ENCODE measurements around the gene USP49.

Gene USP49

GRCh38 chr6:41929924-41930323 lies 34.7 kb upstream of the USP49 start:
- no peak for DNase-seq (ENCODE audit: low spot score)

GRCh38 chr6:41927253-41927652 lies 32.1 kb upstream of the USP49 start:
- DNase-seq (ENCODE audit: low spot score) = no peak

- no peak for DNase-seq (ENCODE audit: low spot score)
Observed at GRCh38 chr6:41922154-41922553, 27.0 kb upstream of the USP49 start.

- DNase-seq (ENCODE audit: low spot score) = peak; percentile 72
Observed at GRCh38 chr6:41921712-41921998, 26.5 kb upstream of the USP49 start.

- DNase-seq (ENCODE audit: low spot score) = peak; percentile 95
Observed at GRCh38 chr6:41920921-41921711, 25.9 kb upstream of the USP49 start, which contains the start of the genes BYSL and MED20. TSS of gene BYSL (plus strand) at chr6:41921499. CDS start at chr6:41921563, 64 bp downstream. TSS of gene MED20 (minus strand) at chr6:41921139. CDS start at chr6:41921018, 121 bp downstream.

- DNase-seq (ENCODE audit: low spot score) = no peak
Observed at GRCh38 chr6:41917528-41917927, 22.4 kb upstream of the USP49 start.

- no peak for DNase-seq (ENCODE audit: low spot score)
Observed at GRCh38 chr6:41914869-41915530, 19.8 kb upstream of the USP49 start.

- no peak for DNase-seq (ENCODE audit: low spot score)
Observed at GRCh38 chr6:41914343-41914742, 19.2 kb upstream of the USP49 start.

GRCh38 chr6:41909727-41910126 lies 14.6 kb upstream of the USP49 start:
- DNase-seq (ENCODE audit: low spot score) = no peak

GRCh38 chr6:41901882-41902519 lies 6.8 kb upstream of the USP49 start:
- DNase-seq (ENCODE audit: low spot score) = no peak

- no peak for DNase-seq (ENCODE audit: low spot score)
Observed at GRCh38 chr6:41900861-41901260, 5.7 kb upstream of the USP49 start.

GRCh38 chr6:41896281-41896680 lies 1.1 kb upstream of the USP49 start:
- no peak for DNase-seq (ENCODE audit: low spot score)

GRCh38 chr6:41894366-41895299 lies 542 bp downstream of the USP49 start:
- DNase-seq (ENCODE audit: low spot score) = peak; percentile 51

- no peak for DNase-seq (ENCODE audit: low spot score)
Observed at GRCh38 chr6:41892921-41893564, 2.1 kb downstream of the USP49 start.

GRCh38 chr6:41887331-41887751 lies 7.8 kb downstream of the USP49 start:
- peak; percentile 67 for DNase-seq (ENCODE audit: low spot score)

- DNase-seq (ENCODE audit: low spot score) = no peak
Observed at GRCh38 chr6:41885930-41886329, 9.2 kb downstream of the USP49 start.

- DNase-seq (ENCODE audit: low spot score) = no peak
Observed at GRCh38 chr6:41884957-41885356, 10.2 kb downstream of the USP49 start.

- no peak for DNase-seq (ENCODE audit: low spot score)
Observed at GRCh38 chr6:41881506-41881905, 13.7 kb downstream of the USP49 start.

GRCh38 chr6:41878961-41879405 lies 16.2 kb downstream of the USP49 start:
- DNase-seq (ENCODE audit: low spot score) = no peak

- DNase-seq (ENCODE audit: low spot score) = no peak
Observed at GRCh38 chr6:41878246-41878645, 16.9 kb downstream of the USP49 start.

GRCh38 chr6:41877051-41877680 lies 18.0 kb downstream of the USP49 start:
- DNase-seq (ENCODE audit: low spot score) = no peak

Data from D341Med (cell line).